Measurements from ENCODE around the gene DSCAM.

The DSCAM gene

DNA sequence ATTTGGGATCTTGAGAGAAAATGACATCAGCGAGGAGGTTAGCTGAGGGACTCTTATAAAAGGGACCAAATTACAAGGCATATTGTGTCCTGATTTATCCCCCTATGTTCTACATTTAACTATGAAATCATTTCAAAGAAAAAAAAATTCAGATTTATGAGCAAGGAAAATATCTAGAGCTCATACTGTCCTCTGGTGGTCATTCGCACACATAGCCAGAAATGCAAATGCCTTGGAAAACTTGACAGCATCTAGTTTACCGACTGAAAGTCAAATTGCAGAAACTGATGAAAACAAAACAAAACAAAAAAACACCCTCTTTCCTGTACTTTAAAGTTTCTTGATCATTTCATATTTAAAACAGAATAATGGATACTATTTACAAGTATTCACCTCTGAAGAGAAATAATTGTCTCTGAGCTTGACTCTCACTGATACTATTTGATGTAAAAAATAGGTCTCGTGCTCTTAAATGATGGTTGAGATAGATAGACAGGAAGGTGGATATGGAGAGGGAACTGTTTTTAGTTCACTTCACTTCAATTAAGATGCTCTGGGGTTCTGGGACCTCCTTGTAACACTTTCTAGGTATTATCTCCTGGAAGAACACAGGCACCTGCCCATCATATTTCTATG is 725.9 kb downstream of the DSCAM start:
- intact Hi-C loops (cut with DNase I): loop anchor here (1.0 kb wide), 2 partner anchors 254 to 333 kb away; partner anchors contain the start of gene PCP4
- DNase-seq: no peak

DNA sequence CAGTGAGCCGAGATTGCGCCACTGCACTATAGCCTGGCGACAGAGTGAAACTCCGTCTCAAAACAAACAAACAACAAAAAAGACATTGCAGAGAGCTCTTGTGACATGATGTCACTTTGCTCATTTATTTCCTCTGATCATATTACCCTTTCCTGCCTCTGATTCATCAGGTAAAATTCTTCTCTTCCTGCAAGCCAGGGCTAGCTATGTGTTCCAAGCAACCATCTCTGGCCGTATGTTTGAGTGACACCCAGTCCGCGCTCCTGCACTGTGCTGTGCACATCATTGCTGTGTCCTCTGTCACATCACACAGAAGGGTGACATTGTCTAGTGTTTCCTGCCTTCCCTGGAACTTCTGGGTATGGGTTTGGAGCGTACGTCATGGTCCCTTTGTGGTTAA is 728.4 kb downstream of the DSCAM start:
- intact Hi-C loops (cut with DNase I): no loop called here
- no peak for DNase-seq

DNA sequence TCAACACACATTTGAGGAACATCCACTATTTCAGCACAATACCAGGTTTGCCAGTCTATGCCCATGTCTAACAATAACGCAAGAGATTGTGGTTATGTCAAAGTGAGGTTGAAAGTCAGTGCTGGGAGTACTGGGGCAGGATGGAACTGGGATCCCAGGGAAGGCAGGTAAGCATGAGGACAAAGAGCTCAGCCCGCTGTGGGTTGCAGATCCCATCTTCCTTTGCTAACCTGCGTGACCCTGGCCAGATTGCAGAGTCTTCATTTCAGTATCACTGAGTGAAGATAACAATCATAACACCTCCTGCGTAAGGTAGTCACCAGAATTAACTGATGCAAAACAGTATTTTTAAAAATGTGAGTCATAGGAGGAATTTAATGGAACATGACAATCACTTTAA is 729.7 kb downstream of the DSCAM start:
- intact Hi-C loops (cut with DNase I): no loop called here
- DNase-seq: no peak

DNA sequence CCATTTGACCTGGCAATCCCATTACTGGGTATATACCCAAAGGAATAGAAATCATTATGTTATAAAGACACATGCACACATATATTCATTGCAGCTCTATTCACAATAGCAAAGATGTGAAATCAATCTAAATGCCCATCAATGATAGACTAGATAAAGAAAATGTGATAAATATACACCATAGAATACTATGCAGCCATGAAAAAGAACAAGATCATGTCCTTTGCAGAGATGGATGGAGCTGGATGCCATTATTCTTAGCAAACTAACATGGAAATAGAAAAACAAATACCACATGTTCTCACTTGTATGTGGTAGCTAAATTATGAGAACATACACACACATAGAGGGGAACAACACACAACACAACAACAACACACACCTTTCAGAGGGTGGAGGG is 731.2 kb downstream of the DSCAM start:
- DNase-seq: no peak
- intact Hi-C loops (cut with DNase I): no loop called here

DNA sequence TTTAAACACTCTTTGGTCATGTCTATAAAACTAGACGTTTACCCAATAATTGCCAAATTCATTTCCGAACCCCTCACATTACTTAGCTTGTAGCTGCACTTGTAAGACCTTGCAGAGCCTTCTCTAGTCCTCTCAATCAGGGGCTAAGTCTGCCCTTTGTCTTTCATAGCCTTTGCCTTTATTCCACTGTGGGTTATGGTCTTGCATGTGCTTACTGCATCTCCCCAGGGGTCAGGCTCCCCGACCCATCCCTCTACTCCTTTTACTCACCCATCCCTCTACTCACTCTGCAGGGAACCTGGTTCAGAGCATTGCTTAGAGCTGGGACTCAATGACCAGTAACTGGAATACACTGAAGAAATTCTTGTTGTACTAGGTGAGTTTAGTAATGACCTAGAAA is 744.3 kb downstream of the DSCAM start:
- DNase-seq: no peak
- intact Hi-C loops (cut with DNase I): no loop called here

DNA sequence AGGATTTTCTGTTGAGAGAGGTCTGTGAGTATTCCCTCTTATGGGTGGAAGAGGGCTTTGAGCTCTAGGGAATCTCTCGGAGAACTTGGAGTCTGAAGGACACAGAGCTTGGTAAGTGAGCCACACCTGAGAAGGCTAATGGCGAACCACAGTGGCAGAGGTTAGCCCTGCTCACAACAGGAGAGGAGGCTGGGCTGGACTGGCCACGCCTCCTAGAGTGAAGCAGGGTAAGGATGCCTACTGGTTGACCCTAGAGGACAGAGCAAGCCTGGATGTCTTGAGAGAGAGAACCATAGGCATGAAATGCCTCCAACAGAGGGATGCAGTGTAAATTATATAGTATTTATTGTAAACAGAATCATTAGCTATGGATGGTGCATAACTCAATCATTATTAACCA is 747.1 kb downstream of the DSCAM start:
- no peak for DNase-seq
- intact Hi-C loops (cut with DNase I): no loop called here

DNA sequence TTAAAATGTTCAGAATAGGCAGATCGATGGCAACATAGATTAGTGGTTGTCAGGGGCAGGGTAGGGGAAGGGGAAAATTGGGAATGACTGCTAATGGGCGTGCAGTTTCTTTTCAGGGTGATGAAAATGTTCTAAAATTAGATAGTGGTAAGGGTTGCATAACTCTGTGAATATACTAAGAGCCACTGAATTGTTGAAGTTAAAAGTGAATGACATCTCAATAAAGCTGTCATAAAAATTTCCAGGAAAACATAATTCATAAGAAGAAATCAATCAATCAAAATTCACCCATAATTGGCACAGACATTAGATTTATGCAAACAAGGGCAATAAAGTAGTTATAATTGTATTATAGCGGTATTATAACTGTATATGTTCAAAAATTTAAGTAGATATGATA is 751.5 kb downstream of the DSCAM start:
- intact Hi-C loops (cut with DNase I): no loop called here
- DNase-seq: no peak

DNA sequence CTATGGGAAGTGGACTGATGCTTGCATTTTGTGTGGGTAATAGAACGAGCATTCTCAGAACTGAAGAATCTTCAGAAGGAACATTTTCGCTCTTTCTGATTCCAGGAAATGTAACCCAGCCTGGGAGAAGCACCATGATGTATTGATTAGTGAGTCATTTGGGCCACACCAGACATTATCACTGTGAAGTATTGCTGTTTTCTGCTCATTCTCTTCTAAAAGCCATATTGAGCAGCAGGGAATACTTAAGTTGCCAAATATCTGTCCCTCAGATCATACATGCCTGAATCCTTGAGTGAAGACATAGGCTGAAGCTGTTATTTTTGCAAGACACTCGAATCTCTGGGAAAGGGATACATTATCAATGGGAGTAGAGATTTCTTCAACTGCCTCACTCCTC is 766.6 kb downstream of the DSCAM start:
- DNase-seq: no peak
- intact Hi-C loops (cut with DNase I): no loop called here

DNA sequence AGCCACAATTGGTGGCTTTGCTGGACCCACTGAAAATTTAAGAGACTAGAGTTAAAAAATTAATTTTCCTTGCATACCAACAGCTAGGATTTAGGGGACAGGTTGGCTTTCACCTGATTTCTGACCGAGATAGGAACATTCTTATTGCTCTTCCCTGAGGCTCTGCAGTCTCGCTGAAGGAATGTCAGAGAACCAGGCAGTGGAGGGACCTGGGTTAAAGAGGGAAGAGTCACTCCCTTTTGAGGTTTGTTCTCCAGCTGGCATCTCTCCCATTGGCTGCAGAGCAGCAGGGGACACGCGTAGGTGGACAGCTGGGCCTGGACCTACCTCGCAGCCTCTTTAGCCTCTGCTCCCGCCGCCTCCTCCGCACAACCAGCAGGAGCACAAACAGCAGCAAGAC is 772.2 kb downstream of the DSCAM start:
- DNase-seq: no peak
- intact Hi-C loops (cut with DNase I): no loop called here

DNA sequence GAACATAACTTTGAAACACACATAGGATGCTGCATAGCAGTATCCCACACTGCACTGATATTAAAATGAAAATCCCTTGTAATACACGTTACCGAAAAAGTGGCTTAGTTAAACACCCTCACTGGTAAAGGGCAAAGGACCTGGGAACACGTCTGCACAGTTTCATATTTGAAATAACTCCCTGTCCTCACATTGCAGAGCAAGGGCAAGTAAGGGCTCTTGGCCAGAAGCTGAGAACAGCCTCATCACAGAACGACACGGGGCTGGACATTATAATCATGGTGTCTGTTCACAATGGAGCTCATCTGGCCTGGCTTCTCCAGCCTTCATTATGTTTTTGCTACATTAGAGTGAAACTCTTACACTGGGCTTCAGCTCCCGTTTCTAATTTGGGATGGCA is 772.8 kb downstream of the DSCAM start:
- intact Hi-C loops (cut with DNase I): no loop called here
- DNase-seq: no peak

DNA sequence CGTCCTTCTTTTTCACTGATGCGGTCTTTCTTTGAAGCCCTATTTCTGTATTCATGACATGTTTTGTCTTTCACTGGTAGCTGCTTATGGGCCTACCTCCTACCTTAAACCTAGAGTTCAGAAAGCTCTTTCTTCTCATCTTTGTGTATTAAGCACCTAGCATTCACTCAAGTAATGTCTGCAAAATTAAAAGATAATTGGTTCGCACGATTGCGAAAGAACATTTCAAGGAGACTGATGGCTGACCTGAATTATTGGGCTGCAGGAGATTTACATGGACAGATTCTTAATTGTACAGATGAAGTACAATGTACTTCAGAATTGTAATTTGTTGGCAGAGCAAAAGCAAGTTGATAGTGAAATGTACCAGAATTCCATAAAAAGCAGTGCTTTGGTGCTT is 773.3 kb downstream of the DSCAM start:
- intact Hi-C loops (cut with DNase I): no loop called here
- DNase-seq: no peak

DNA sequence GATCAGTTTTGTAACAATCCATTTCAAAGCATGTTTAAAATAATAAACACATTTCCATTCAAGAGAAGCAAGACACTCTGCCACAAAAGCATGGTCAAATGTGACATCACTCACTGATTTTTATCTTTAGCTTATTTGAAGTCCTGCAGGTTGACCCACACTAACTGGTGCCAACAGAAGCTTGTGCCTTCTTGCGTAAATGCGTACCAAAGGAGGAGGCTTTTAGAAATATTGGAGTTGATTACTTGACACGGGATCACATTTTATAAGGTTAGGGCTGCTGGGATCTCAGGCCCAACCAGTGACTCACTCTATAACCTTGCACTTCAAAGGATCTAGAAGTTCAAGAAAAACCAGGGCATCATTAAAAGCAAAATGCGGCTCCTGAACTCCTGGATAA is 776.1 kb downstream of the DSCAM start:
- no peak for DNase-seq
- intact Hi-C loops (cut with DNase I): no loop called here

DNA sequence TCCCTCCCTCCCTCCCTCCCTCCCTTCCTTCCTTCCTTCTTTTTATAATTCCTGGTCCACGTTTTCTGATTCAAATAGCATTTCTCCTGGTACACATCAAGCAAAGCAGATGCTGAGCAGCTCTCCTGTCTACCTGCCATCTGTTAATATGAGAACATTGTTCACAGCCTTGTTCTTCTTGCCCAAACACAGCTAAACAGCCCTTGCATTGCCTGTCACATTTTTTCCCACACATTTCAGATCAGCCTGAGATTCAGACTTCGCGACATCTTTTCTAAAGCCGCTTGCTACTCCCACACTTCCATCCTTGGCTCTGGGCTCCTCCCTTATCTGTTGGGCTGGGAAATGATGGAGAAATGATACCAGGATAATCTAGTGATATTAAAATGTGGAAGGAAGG is 779.2 kb downstream of the DSCAM start:
- intact Hi-C loops (cut with DNase I): no loop called here
- peak in 1 of 10 donors; percentile 77 for DNase-seq

DNA sequence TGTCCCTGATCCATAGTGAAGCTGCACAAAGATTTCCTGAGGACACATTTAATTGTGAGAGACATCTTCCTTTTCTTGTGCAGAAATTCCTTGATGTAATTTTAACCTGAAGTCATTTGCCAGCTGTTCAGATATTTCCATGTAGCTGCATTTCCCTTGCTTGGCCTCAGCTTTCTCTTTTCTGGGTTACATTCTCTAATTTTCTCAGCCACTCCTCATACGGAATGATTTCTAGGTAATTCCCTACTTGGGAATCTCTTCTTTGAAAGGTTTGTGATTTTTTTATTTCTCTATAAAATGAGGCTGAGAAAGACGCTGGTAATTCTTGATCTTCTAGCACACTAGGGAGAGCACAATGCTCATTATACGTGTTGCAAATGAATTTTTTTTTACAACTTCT is 780.7 kb downstream of the DSCAM start:
- intact Hi-C loops (cut with DNase I): no loop called here
- DNase-seq: no peak

DNA sequence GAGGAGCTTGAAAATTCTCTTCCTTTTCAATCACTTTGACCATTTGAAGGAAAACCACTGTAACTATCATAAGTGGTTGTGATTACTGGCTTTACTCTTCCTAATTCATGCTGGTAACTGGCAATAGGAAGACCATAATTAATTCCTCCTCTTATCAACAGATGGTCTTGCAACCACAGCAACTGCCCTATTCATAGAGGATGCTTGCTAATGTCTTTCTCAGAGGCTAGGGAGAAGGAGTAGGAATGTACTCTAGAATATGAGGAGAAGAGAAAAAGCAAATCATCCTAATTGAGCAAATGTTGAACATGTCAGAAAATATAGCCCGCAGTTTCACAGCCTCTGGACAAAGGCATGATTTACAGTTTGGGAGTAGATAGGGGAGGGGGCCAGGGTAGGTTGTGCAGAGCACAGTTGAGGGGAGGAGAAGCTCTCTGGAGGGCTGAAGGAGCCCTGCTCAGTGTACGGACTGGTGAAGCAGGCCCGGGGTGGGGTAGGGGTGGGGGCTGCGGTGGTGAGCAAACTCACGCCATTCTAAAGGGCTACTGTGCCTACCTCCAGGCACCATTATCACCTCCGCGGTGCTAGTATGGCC is 786.8 kb downstream of the DSCAM start:
- intact Hi-C loops (cut with DNase I): no loop called here
- DNase-seq: no peak

DNA sequence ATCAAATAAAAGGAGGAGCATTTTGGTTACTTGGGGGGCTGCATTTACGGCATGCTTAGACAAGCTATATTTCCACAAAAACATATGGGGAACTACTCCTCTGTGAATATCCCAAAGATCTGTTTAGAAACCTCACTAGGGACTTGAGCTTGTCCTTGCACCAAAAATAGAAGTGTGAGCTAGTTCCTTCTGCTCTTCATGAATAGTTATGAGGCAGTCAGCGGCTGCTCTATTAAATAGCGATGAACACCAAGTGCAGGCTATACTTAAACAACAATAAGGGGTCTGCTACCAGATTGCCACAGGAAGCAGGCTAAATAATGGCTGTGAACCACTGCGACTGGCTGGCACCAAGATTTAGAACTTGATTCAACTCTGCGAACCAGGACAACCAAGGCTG is 789.6 kb downstream of the DSCAM start:
- intact Hi-C loops (cut with DNase I): no loop called here
- no peak for DNase-seq

DNA sequence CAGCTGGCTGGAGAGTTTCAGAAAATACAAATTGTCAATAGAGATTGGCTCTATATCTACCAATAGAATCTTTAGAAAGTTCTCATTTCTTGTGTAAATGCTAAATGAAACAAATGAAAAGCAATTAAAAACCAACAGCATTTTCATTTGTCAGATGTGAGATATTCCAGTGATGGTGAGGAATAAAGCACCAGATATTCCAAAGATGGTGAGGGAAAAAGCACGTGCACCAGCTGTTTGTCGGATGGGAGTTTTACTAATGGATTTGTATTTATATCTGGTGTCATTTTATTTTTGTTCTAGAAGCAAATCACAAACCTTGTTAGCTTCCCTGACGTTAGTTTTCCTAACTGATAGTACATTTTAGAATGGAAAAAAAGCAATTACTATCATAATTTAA is 790.9 kb downstream of the DSCAM start:
- intact Hi-C loops (cut with DNase I): no loop called here
- DNase-seq: no peak

DNA sequence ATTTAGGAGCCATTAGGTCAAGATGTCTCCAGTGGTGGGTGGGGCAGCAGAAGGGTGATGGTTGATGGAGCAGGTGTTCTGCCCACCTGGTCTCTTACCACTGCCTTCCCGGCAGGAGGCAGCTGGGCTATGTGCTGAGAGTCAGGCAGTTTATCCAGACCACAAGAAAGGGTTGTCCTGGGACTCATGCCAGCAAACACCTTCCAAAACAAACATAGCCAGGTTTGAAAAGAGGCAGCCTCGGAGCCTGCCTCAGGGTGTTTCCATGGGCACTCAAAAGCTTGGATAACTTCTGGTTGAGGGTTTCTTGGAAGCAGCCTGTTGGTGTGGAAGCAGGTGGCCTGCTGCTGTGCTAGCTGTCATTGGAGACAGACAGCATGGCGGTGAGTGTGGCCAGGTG is 792.6 kb downstream of the DSCAM start:
- no peak for DNase-seq
- intact Hi-C loops (cut with DNase I): no loop called here

DNA sequence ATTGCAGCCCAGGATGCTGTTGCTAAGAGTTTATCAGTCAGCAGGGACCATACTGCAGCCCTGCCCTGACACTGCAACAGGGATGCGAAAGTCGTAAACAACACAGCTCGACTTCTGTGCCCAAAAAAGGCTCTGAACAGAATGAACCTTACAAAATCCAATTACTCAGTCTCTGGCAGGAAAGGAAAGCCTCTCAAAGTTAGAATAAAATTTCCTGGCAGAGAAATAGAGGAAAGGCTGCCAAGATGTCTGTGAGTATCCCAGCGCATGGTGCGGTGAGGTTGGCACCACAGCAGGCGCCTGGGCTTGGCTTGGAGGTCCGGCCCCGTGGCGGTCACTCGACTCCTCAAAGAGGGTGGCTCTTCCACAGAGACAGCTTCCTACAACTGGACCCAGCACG is 794.0 kb downstream of the DSCAM start:
- intact Hi-C loops (cut with DNase I): no loop called here
- DNase-seq: peak in 9 of 10 donors; percentile 39 to 93 (median 55)

DNA sequence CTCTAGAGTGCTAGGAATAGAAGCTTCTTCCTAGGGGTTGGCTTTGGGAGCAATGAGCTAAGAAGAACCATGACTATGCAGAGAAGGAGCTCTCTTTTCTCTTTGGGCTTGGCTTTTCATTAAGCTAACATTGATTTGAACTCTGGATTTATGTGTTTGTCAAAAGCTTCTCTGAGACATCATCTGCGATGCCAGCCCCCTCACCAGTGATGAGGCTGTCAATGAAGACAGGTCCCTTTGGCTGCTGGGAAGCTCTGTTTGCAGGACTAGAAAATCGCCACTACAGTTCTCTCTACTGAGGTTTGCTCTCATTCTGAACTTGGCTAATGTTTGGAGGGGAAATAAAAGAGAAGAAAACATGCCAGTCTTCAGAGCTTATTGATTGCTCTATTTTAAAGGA is 794.7 kb downstream of the DSCAM start:
- intact Hi-C loops (cut with DNase I): no loop called here
- no peak for DNase-seq

DNA sequence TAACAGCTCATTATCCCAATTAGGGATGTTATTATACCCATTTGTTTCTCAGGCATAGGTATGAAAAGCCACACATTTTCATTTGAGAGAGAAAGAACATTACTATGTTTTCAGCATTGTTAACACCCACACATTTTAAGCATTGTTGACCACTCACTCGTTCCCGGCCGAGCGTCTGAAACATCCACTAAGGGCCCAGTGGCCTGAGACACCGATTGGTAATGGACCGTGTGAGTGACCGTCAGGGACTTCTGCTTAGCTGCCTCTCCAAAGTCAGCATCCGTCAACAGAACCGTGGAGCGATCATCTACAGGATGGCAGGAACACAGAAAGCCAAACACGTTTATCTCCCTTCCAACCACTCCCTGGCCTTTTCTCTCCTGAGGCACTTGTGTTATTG is 795.2 kb downstream of the DSCAM start:
- intact Hi-C loops (cut with DNase I): no loop called here
- DNase-seq: no peak

DNA sequence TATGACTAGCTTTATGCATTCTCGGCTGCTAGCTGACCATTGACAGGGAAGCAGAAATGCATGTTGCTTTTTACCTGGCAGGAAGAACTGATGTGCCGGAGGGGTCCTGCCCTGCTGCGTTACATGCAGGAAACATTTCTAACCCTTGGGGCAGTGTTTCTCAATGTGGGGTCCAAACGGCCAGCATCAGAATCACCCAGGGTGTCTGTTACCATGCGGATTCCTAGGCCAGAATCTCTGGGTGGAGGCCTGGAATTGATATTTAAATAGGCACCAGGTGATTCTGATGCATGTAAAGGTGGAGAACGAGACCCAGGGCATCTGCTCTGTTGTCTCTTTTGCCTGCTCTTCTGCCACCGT is 797.0 kb downstream of the DSCAM start:
- DNase-seq: no peak
- intact Hi-C loops (cut with DNase I): no loop called here
